HUES48 (cell line): Measurements from ENCODE around the gene ALDH6A1.

Experiments
- H3K27ac ChIP-seq: one replicate; pipeline ENCODE4 v1.7.0; 2013; ENCODE audit warnings: low read depth, low read length, inconsistent platforms
- H3K27me3 ChIP-seq: 2 replicates; pipeline ENCODE4 v1.6.1; 2013; ENCODE audit warnings: mild to moderate bottlenecking, low read length; ENCODE audit not compliant: control insufficient read depth, insufficient read depth
- H3K36me3 ChIP-seq: 2 replicates; pipeline ENCODE4 v1.6.1; 2013; ENCODE audit warnings: low read length; ENCODE audit not compliant: control insufficient read depth, insufficient read depth
- H3K4me1 ChIP-seq: 2 replicates; pipeline ENCODE4 v1.6.1; 2013; ENCODE audit warnings: mild to moderate bottlenecking, low read length; ENCODE audit not compliant: control insufficient read depth, insufficient read depth
- H3K4me3 ChIP-seq: 2 replicates; pipeline ENCODE4 v1.5.1; 2013; ENCODE audit warnings: mild to moderate bottlenecking, low read depth, low read length
- H3K9ac ChIP-seq: 2 replicates; pipeline ENCODE4 v1.6.1; 2013; ENCODE audit warnings: mild to moderate bottlenecking, low read depth, low read length, moderate library complexity
- H3K9me3 ChIP-seq: 2 replicates; pipeline ENCODE4 v1.6.1; 2013; ENCODE audit warnings: low read length; ENCODE audit not compliant: control insufficient read depth, insufficient read depth

Gene ALDH6A1

DNA sequence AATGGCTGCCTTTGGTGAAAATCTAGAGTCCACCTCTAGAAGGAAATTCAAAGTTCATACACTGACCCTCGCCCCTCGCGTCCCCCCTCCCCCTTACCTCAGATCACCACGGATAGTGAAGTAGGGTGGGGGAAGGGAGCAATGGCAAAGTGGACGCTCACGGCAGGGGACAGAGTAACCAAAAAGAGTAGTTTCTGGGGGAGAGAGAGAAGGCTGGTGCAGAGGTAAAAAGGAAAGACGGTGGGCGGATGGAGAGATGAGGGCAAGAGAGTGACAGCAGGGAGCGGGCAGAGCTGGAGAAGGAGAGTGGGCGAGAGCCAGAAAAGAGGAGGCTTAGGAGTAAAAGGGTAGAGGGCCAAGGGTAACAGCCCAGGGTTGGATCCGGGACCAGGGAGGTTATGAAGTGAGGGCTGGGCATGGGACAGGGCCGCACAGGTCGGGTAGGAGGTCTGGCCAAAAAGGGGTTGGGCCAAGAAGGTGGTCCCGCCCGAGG lies 423 bp downstream of the ALDH6A1 start:
- Histone ChIP-seq H3K27ac (peak overlapping the region; percentile 92), H3K4me3 (peak overlapping the region; percentile 92)

DNA sequence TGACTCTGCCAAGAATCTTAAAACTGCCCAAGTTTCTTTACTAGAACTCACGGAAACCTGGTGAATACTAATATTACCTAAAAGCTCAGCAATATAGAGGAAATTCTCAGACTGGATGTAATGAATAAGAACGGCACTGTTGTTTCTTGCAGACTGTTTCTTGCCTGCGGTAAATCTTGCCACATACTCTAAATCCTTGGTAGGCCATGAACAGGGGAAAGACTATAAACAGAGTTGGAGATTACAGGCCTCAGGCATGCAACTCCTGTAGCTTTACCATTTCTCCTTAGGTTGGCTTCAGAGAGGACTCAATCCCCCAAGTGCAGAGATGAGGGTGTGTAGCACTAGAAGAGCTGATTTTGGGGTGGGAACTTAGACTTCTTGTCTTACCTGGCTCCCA lies 1.1 kb downstream of the ALDH6A1 start:
- H3K4me1 ChIP-seq = peaks cover 12% of the 10 kb centered on the region
- no peaks in the 10 kb centered on the region for H3K36me3 ChIP-seq
- no peaks in the 10 kb centered on the region for H3K9me3 ChIP-seq
- no peaks in the 10 kb centered on the region for H3K27me3 ChIP-seq
- peak overlapping the region; percentile 92 for H3K27ac ChIP-seq
- peak overlapping the region; percentile 92 for H3K4me3 ChIP-seq
- H3K9ac ChIP-seq = peak overlapping the region; percentile 86

More for the DNA sequence above, 423 bp downstream of the ALDH6A1 start:
- no peaks in the 10 kb centered on the region for H3K36me3 ChIP-seq
- H3K27me3 ChIP-seq = no peaks in the 10 kb centered on the region
- peaks cover 12% of the 10 kb centered on the region for H3K4me1 ChIP-seq
- peak overlapping the region; percentile 86 for H3K9ac ChIP-seq
- no peaks in the 10 kb centered on the region for H3K9me3 ChIP-seq

DNA sequence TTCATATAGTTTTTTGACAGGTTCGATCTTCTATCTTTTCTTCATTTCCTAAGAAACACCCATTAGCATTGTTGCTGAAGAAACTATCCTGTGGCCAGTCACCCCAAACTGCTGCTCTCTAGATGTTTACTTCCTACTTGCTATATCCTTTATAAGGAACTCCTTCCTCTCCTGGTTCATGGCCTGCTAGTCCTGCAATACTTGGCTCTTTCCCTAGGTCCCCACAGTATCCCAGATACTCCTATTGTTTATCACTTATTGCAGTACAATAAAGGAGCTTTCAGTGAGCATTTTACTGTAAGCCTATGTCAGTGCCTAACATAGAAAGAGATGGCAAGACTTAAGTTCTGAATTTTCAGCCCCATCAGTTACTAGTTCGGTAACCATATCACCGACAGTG lies 2.8 kb downstream of the ALDH6A1 start:
- Histone ChIP-seq H3K27ac (no peak overlapping the region), H3K4me1 (peaks cover 12% of the 10 kb centered on the region), H3K9ac (no peak overlapping the region), H3K36me3 (no peaks in the 10 kb centered on the region), H3K27me3 (no peaks in the 10 kb centered on the region), H3K4me3 (no peak overlapping the region), H3K9me3 (no peaks in the 10 kb centered on the region)

DNA sequence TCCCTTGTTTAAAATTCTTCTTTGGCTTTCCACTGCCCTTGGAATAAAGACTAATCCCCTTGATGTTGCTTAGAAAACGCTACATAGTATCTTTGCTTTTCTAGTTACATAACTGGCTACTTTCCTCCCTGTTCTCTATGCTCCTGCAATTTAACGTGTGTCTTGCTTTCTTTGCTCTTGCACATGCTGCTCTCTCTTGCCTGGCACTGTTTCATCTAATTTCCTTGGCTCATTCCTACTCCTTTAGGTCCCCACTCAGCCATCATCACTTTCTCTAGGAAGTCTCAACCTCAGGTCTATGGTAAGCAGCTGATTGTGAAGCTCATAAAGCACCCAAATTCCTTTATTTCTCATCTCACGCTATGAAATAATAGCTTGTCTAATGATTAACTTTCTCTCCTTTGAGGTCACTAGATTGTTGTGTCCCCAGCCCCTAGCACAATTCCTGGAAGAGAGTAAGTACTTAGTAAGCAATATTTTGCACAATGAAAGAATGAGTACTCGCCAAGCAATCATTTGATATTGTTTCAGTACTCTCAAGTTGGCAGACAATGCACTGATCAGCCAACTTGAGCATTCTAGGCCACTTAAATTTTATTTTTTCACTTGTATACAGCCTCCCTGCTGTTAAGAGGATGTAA lies 3.3 kb downstream of the ALDH6A1 start:
- no peaks in the 10 kb centered on the region for H3K9me3 ChIP-seq
- no peaks in the 10 kb centered on the region for H3K36me3 ChIP-seq
- no peaks in the 10 kb centered on the region for H3K27me3 ChIP-seq
- no peak overlapping the region for H3K9ac ChIP-seq
- H3K4me3 ChIP-seq = no peak overlapping the region
- H3K4me1 ChIP-seq = peaks cover 10% of the 10 kb centered on the region
- no peak overlapping the region for H3K27ac ChIP-seq

DNA sequence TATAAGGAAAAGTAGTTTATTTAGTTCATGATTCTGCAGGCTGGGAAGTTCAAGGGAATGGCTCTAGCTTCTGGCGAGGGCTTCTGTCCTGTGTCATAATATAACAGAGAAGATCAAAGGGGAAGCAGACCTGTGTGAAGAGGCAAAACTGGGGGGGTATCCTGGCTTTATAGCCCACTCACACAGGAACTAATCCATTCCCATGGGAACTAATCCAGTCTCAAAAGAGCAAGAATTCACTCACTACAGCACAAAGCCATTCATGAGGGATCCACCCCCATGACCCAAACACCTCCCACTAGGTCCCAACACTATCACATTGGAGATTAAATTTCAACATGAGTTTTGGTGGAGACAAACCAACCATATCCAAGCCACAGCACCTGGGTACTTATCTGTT lies 6.9 kb downstream of the ALDH6A1 start:
- H3K36me3 ChIP-seq = peaks cover under 1% of the 10 kb centered on the region; the same call in 1 of the 2 replicates
- no peaks in the 10 kb centered on the region for H3K4me1 ChIP-seq
- H3K9me3 ChIP-seq = no peaks in the 10 kb centered on the region
- no peak overlapping the region for H3K4me3 ChIP-seq
- no peaks in the 10 kb centered on the region for H3K27me3 ChIP-seq
- no peak overlapping the region for H3K27ac ChIP-seq
- H3K9ac ChIP-seq = no peak overlapping the region

DNA sequence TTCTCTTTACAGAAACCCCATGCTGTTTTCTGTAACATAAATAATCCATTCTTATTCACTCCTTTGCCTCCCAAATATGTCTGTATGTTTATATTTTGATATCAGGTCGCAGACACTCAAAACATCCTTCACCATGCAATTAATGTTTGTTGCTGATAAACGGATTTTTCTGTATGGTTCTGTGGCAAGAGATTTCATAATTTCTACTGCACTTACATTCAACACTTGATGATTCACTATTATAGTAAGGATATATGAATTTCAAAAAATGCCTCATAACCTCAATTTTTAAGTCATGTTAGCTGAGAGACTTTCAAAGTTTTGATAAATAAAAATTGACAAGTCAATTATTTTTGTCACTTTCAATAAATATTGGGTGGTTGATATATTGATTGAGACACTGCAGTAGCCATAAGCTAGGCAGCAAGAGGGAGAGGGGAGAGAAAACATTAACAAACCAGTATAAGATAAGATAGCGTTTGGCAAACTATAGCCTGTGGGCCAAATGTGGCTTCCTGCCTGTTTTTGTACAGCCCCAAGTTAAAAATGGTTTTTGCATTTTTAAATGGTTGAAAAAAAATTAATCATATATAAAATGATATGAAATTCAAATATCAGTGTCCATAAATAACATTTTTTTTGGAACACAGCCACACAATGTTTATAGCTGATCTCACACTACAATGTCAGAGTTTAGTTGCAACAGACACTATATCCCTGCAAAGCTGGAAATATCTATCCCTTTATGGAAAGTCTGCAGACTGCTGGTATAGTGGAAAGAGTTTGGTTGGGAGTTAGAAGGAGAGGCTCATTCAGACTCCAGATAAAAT lies 18.3 kb downstream of the ALDH6A1 start:
- Histone ChIP-seq H3K9me3 (no peaks in the 10 kb centered on the region), H3K27ac (no peak overlapping the region), H3K4me3 (no peak overlapping the region), H3K36me3 (peaks cover 46% of the 10 kb centered on the region), H3K4me1 (no peaks in the 10 kb centered on the region), H3K27me3 (no peaks in the 10 kb centered on the region), H3K9ac (no peak overlapping the region)

DNA sequence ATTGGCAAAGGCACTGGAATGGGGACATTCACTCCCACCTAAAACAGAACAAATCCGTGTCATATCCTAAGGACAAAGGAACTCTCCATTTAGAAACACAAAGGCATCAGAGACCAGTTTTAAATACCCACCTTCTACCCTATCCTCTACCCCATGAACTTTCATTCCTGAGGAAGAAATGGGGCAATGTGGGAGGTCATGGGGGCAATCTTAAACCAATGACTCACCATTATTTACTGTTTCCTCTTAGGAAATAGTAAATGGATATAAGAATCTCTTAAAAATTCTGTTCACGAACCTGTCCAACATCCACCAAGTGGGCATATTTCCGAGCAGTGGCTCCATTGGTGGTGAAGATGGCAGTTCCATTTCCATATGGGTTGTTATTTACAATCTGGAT lies 19.4 kb downstream of the ALDH6A1 start:
- Histone ChIP-seq H3K9ac (no peak overlapping the region), H3K4me1 (no peaks in the 10 kb centered on the region), H3K36me3 (peaks cover 47% of the 10 kb centered on the region), H3K27me3 (no peaks in the 10 kb centered on the region), H3K4me3 (no peak overlapping the region), H3K27ac (no peak overlapping the region), H3K9me3 (no peaks in the 10 kb centered on the region)

DNA sequence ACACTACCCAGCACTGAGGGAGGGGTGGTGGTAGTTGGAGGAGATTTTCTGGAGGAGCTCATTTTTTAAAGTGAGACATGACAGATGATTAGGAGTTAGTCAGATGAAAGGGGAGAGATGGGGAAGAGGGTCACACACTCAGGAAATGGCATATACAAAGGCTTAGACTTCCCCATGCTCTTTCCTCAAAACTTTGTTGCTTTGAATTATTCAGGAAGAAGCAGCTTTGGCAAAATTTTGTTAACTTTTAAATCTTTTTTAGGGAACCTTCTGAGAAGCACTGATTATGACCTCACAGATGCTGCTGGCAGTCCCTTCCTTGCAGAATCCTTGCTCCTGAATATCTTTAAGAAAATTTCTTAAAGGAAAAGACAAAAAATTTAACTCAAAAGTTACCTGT lies 19.8 kb downstream of the ALDH6A1 start:
- Histone ChIP-seq H3K9ac (no peak overlapping the region), H3K27ac (no peak overlapping the region), H3K9me3 (no peaks in the 10 kb centered on the region), H3K4me3 (no peak overlapping the region), H3K27me3 (no peaks in the 10 kb centered on the region), H3K36me3 (peaks cover 51% of the 10 kb centered on the region), H3K4me1 (no peaks in the 10 kb centered on the region)

DNA sequence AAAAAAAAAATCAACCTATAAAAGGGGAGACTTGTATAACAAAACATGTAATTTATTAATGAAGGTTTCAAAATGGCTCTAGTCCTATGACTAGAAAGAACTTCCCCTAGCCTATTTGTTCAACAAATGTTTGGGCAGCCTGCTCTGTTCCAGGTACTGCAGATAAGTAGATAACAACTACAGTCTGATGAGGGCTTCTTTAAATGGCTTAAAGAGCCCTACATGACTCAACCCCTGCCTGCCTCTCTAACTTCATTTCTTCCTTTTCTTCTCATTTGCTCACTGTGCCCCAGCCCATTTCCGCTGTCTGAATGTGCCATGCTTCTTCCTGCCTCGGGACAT lies 21.5 kb downstream of the ALDH6A1 start:
- Histone ChIP-seq H3K27ac (no peak overlapping the region), H3K36me3 (peaks cover 50% of the 10 kb centered on the region), H3K4me3 (no peak overlapping the region), H3K4me1 (no peaks in the 10 kb centered on the region), H3K9ac (no peak overlapping the region), H3K9me3 (no peaks in the 10 kb centered on the region), H3K27me3 (no peaks in the 10 kb centered on the region)

DNA sequence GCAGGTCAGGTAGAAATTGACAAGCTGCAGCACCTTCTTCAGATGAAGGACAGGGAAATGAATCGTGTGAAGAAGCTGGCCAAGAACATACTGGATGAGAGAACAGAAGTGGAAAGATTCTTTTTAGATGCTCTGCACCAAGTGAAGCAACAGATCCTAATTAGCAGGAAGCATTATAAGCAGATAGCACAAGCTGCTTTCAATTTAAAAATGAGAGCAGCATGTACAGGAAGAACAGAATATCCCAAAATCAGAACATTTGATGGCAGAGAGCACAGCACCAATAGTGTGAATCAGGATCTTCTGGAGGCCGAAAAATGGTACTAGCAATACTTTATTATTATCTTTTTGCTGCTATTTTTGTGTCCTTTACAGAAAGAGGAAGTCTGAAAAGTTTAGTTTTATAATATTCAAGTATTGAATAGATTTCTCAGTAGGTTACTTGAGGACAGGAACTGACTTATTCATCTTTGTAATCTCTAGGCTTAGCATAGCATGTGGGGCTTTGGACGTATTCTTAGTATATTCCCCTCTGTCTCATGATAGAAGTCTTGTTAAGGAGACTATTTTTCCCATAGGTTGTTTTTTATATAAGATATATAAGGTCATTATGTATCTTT lies 34.3 kb downstream of the ALDH6A1 start:
- no peak overlapping the region for H3K27ac ChIP-seq
- H3K9me3 ChIP-seq = no peaks in the 10 kb centered on the region
- no peaks in the 10 kb centered on the region for H3K36me3 ChIP-seq
- no peaks in the 10 kb centered on the region for H3K27me3 ChIP-seq
- H3K4me3 ChIP-seq = no peak overlapping the region
- H3K4me1 ChIP-seq = no peaks in the 10 kb centered on the region
- H3K9ac ChIP-seq = no peak overlapping the region

DNA sequence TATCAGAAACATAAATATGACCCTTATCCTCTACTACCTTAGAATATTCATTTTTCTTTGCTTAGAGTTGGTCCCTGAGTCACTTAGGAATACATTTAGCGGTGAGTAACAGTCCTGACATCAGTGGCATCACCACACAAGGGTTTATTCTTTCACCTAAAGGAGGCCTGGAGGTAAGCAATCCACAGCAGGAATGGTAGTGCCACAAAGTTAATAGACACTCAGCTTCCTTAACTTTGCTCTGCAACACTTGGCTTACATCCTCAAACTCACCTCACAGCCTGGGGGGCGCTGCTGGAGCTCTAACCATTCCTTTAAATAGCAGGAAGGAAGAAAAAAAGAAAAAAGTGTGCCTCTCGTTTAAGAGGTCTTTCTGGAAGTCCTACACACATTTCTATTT lies 36.0 kb downstream of the ALDH6A1 start:
- Histone ChIP-seq H3K9me3 (no peaks in the 10 kb centered on the region), H3K27me3 (no peaks in the 10 kb centered on the region), H3K9ac (no peak overlapping the region), H3K4me3 (no peak overlapping the region), H3K27ac (no peak overlapping the region), H3K36me3 (no peaks in the 10 kb centered on the region), H3K4me1 (no peaks in the 10 kb centered on the region)
